ENCODE results near the gene SMC1B. TPM values are rescaled to one million over a fixed set of nuclear protein-coding genes. Genes with fewer than 3 reads are reported as not detected.

Gene SMC1B
- total and polyA plus RNA-seq, 2 experiments from 2014 or later, result 0.10 TPM; not detected in 1

DNA sequence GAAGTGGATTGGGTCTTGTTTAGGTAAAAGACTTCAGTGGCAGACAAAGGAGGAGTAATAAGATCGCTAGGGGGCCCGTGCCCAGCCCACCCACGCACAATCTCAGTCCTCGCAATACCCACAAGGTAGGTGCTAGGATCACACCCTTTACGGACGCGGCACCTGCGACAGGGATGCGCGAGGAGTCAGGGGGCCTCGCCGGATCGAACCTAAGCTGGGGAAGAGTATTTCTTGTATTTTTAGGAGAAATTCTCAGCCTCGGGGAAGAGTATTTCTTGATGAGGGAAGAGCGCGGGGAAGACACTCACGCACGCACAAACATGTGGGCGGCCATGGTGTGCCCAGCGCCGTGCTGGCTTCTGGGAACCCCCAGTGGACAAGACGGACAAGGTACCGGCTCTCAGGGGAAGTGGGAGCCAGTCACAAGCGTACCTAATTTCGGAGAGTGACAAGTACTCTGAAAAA is 104.4 kb downstream of the SMC1B start:
- H3K4me1 Mint-ChIP-seq, result peaks cover 30% of the 10 kb centered on the region
- H3K4me3 ChIP-seq, result peak overlapping the region; percentile 95
- no peaks in the 10 kb centered on the region for H3K36me3 ChIP-seq (ENCODE audit: insufficient read depth)
- peak overlapping the region; percentile 92 for H3K27ac ChIP-seq (ENCODE audit: low read depth)
- H3K27me3 Mint-ChIP-seq (ENCODE audit: insufficient read depth, low read depth, poor library complexity), result peaks cover 21% of the 10 kb centered on the region
- peak overlapping the region; percentile 75 for H3K4me3 Mint-ChIP-seq
- 0 out of 2 replicates have a peak, but pooled peaks cover 3% of the 10 kb centered on the region for H3K9me2 ChIP-seq (ENCODE audit: insufficient read depth)
- H3K4me2 ChIP-seq, result peak overlapping the region; percentile 79
- DNase-seq (ENCODE audit: low spot score), result peak; percentile 37
- no peaks in the 10 kb centered on the region for H3K9me3 Mint-ChIP-seq
- peaks cover 34% of the 10 kb centered on the region for H3K79me2 ChIP-seq (replicated peaks; ENCODE audit: insufficient read depth)
- TF ChIP-seq, protein P1, sequence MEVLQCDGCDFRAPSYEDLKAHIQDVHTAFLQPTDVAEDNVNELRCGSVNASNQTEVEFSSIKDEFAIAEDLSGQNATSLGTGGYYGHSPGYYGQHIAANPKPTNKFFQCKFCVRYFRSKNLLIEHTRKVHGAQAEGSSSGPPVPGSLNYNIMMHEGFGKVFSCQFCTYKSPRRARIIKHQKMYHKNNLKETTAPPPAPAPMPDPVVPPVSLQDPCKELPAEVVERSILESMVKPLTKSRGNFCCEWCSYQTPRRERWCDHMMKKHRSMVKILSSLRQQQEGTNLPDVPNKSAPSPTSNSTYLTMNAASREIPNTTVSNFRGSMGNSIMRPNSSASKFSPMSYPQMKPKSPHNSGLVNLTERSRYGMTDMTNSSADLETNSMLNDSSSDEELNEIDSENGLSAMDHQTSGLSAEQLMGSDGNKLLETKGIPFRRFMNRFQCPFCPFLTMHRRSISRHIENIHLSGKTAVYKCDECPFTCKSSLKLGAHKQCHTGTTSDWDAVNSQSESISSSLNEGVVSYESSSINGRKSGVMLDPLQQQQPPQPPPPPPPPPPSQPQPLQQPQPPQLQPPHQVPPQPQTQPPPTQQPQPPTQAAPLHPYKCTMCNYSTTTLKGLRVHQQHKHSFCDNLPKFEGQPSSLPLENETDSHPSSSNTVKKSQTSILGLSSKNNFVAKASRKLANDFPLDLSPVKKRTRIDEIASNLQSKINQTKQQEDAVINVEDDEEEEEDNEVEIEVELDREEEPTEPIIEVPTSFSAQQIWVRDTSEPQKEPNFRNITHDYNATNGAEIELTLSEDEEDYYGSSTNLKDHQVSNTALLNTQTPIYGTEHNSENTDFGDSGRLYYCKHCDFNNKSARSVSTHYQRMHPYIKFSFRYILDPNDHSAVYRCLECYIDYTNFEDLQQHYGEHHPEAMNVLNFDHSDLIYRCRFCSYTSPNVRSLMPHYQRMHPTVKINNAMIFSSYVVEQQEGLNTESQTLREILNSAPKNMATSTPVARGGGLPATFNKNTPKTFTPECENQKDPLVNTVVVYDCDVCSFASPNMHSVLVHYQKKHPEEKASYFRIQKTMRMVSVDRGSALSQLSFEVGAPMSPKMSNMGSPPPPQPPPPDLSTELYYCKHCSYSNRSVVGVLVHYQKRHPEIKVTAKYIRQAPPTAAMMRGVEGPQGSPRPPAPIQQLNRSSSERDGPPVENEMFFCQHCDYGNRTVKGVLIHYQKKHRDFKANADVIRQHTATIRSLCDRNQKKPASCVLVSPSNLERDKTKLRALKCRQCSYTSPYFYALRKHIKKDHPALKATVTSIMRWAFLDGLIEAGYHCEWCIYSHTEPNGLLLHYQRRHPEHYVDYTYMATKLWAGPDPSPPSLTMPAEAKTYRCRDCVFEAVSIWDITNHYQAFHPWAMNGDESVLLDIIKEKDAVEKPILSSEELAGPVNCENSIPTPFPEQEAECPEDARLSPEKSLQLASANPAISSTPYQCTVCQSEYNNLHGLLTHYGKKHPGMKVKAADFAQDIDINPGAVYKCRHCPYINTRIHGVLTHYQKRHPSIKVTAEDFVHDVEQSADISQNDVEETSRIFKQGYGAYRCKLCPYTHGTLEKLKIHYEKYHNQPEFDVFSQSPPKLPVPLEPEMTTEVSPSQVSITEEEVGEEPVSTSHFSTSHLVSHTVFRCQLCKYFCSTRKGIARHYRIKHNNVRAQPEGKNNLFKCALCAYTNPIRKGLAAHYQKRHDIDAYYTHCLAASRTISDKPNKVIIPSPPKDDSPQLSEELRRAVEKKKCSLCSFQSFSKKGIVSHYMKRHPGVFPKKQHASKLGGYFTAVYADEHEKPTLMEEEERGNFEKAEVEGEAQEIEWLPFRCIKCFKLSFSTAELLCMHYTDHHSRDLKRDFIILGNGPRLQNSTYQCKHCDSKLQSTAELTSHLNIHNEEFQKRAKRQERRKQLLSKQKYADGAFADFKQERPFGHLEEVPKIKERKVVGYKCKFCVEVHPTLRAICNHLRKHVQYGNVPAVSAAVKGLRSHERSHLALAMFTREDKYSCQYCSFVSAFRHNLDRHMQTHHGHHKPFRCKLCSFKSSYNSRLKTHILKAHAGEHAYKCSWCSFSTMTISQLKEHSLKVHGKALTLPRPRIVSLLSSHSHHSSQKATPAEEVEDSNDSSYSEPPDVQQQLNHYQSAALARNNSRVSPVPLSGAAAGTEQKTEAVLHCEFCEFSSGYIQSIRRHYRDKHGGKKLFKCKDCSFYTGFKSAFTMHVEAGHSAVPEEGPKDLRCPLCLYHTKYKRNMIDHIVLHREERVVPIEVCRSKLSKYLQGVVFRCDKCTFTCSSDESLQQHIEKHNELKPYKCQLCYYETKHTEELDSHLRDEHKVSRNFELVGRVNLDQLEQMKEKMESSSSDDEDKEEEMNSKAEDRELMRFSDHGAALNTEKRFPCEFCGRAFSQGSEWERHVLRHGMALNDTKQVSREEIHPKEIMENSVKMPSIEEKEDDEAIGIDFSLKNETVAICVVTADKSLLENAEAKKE (CRISPR knock-in tag; IDR thresholded peaks at IDR 0.05), result no peak
- TF ChIP-seq ZNF331 (CRISPR knock-in tag; IDR thresholded peaks at IDR 0.05; ENCODE audit: low read depth), result no peak
- no peak for TF ChIP-seq NANOG (IDR thresholded peaks at IDR 0.05; ENCODE audit: borderline replicate concordance)
- no peak for TF ChIP-seq EZH2 (IDR thresholded peaks at IDR 0.05; ENCODE audit: low read depth, unreplicated experiment)
- TF ChIP-seq, protein P2, sequence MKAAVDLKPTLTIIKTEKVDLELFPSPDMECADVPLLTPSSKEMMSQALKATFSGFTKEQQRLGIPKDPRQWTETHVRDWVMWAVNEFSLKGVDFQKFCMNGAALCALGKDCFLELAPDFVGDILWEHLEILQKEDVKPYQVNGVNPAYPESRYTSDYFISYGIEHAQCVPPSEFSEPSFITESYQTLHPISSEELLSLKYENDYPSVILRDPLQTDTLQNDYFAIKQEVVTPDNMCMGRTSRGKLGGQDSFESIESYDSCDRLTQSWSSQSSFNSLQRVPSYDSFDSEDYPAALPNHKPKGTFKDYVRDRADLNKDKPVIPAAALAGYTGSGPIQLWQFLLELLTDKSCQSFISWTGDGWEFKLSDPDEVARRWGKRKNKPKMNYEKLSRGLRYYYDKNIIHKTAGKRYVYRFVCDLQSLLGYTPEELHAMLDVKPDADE (IDR thresholded peaks at IDR 0.05), result no peak
- TF ChIP-seq POLR2AphosphoS5 (IDR thresholded peaks at IDR 0.05; ENCODE audit: low read depth), result no peak
- TF ChIP-seq, protein P3, sequence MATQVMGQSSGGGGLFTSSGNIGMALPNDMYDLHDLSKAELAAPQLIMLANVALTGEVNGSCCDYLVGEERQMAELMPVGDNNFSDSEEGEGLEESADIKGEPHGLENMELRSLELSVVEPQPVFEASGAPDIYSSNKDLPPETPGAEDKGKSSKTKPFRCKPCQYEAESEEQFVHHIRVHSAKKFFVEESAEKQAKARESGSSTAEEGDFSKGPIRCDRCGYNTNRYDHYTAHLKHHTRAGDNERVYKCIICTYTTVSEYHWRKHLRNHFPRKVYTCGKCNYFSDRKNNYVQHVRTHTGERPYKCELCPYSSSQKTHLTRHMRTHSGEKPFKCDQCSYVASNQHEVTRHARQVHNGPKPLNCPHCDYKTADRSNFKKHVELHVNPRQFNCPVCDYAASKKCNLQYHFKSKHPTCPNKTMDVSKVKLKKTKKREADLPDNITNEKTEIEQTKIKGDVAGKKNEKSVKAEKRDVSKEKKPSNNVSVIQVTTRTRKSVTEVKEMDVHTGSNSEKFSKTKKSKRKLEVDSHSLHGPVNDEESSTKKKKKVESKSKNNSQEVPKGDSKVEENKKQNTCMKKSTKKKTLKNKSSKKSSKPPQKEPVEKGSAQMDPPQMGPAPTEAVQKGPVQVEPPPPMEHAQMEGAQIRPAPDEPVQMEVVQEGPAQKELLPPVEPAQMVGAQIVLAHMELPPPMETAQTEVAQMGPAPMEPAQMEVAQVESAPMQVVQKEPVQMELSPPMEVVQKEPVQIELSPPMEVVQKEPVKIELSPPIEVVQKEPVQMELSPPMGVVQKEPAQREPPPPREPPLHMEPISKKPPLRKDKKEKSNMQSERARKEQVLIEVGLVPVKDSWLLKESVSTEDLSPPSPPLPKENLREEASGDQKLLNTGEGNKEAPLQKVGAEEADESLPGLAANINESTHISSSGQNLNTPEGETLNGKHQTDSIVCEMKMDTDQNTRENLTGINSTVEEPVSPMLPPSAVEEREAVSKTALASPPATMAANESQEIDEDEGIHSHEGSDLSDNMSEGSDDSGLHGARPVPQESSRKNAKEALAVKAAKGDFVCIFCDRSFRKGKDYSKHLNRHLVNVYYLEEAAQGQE (IDR thresholded peaks at IDR 0.05; ENCODE audit: unreplicated experiment), result no peak
- H3K27me3 ChIP-seq (ENCODE audit: insufficient read depth), result no peaks in the 10 kb centered on the region; the same call in 1 of the 2 replicates
- peaks cover 6% of the 10 kb centered on the region; the same call in 2 of the 3 replicates for H3K36me3 Mint-ChIP-seq (ENCODE audit: low read depth)
- peaks cover 14% of the 10 kb centered on the region for H3F3A ChIP-seq (replicated peaks; ENCODE audit: low read depth)
- peak overlapping the region; percentile 98 for H2AFZ ChIP-seq
- peak overlapping the region; percentile 93 for H3K27ac Mint-ChIP-seq
- peaks cover 12% of the 10 kb centered on the region for H4K20me1 ChIP-seq (replicated peaks; ENCODE audit: insufficient read depth)
- H3K4me1 ChIP-seq (ENCODE audit: insufficient read depth), result peaks cover 20% of the 10 kb centered on the region
- ATAC-seq, result peak; percentile 1
